Measurements from ENCODE around the gene GADL1.

- TF ChIP-seq CTCF (IDR thresholded peaks at IDR 0.05): no peak
- no peak for TF ChIP-seq POLR2A (IDR thresholded peaks at IDR 0.05)
Measured at GRCh38 chr3:30685267-30685667, 209.2 kb downstream of the GADL1 start.
